H1 (cell line): Measurements from ENCODE around the gene C19orf25. TPM values are rescaled to one million over a fixed set of nuclear protein-coding genes. Genes with fewer than 3 reads are reported as not detected.
"Not testable (repeated sequence)": the region's sequence is repeated elsewhere in the genome, so short reads cannot be mapped to it uniquely, and the experiment has no call there.

ENCODE experiments used
- CTCF ChIA-PET: fragments of 300-600 bp; sonication (Branson Sonifier 250); formaldehyde crosslinking; loops from one replicate; lab custom pipeline; 2021; ENCODE audit not compliant: partially characterized antibody; lab: Charles Lee
- POLR2A ChIA-PET: fragments of 300-600 bp; sonication (Branson Sonifier 250); formaldehyde crosslinking; loops from one replicate; lab custom pipeline; 2021; ENCODE audit warnings: inconsistent platforms; ENCODE audit not compliant: partially characterized antibody; lab: Charles Lee
- DNase-seq, 2 experiments: peaks; one replicate each; pipeline versions ENCODE4 v3.0.0 to v3.0.0-alpha.2; 2010 to 2022; ENCODE audit warnings: low spot score in 2 of 2, low read depth in 1 of 2, mixed read lengths in 1 of 2
- FAIRE-seq: peaks from 2 replicates; lab custom pipeline; 2011; peaks lifted over from hg19 to GRCh38; lab: Jason Lieb, UNC
- H2AFZ ChIP-seq: 2 replicates; pipeline ENCODE4 v1.8.1; 2012; ENCODE audit warnings: low read length, inconsistent platforms
- H2AK5ac ChIP-seq: 2 replicates; pipeline ENCODE4 v1.6.1; 2013; ENCODE audit warnings: low read depth, low read length
- H2BK120ac ChIP-seq: replicated peaks from 2 replicates; pipeline ENCODE3; 2013; ENCODE audit warnings: low read depth, low read length, inconsistent platforms
- H2BK12ac ChIP-seq: 2 replicates; pipeline ENCODE4 v1.6.1; 2013; ENCODE audit warnings: low read depth, low read length
- H2BK15ac ChIP-seq: 2 replicates; pipeline ENCODE4 v1.6.1; 2013; ENCODE audit warnings: low read length
- H2BK20ac ChIP-seq: 2 replicates; pipeline ENCODE4 v1.6.1; 2013; ENCODE audit warnings: low read length
- H2BK5ac ChIP-seq: 2 replicates; pipeline ENCODE4 v1.6.1; 2013; ENCODE audit warnings: low read depth, low read length
- H3K14ac ChIP-seq: 2 replicates; pipeline ENCODE4 v1.6.1; 2013; ENCODE audit warnings: inconsistent platforms; ENCODE audit not compliant: insufficient read length
- H3K18ac ChIP-seq: 2 replicates; pipeline ENCODE4 v1.6.1; 2013; ENCODE audit warnings: low read length; ENCODE audit errors: extremely low read depth
- H3K23ac ChIP-seq: 2 replicates; pipeline ENCODE4 v1.6.1; 2013; ENCODE audit warnings: inconsistent platforms; ENCODE audit not compliant: insufficient read length
- H3K23me2 ChIP-seq: 2 replicates; pipeline ENCODE4 v1.6.1; 2013; ENCODE audit warnings: low read depth, low read length
- H3K27ac ChIP-seq: 2 replicates; pipeline ENCODE4 v1.6.1; 2011; ENCODE audit warnings: low read depth, low read length, inconsistent platforms
- H3K27me3 ChIP-seq, 4 experiments: replicated peaks in 1 of 4; 1 replicate in 1 of 4; 2 replicates in 3 of 4; pipeline versions ENCODE4 v1.6.1 to v1.8.1; 2011 to 2013; ENCODE audit warnings: low read length in 3 of 4, mild to moderate bottlenecking in 3 of 4, inconsistent platforms in 2 of 4, mixed read lengths in 2 of 4, moderate library complexity in 1 of 4; ENCODE audit not compliant: control insufficient read depth in 3 of 4, insufficient read depth in 3 of 4; ENCODE audit errors: extremely low read depth in 1 of 4
- H3K36me3 ChIP-seq, 4 experiments: 2 replicates each; pipeline versions ENCODE4 v1.6.1 to v1.8.1; 2011 to 2013; ENCODE audit warnings: mild to moderate bottlenecking in 4 of 4, low read length in 3 of 4, moderate library complexity in 2 of 4, control low read depth in 1 of 4, inconsistent platforms in 1 of 4; ENCODE audit not compliant: insufficient read depth in 4 of 4, control insufficient read depth in 2 of 4
- H3K4ac ChIP-seq: replicated peaks from 2 replicates; pipeline ENCODE3; 2013; ENCODE audit warnings: low read length, low read depth, mixed read lengths, inconsistent platforms; ENCODE audit not compliant: insufficient read length
- H3K4me1 ChIP-seq, 4 experiments: replicated peaks in 1 of 4; 1 replicate in 1 of 4; 2 replicates in 3 of 4; pipeline versions ENCODE4 v1.6.1 to v1.8.1; 2011 to 2013; ENCODE audit warnings: low read length in 3 of 4, inconsistent platforms in 2 of 4, mixed read lengths in 1 of 4; ENCODE audit not compliant: insufficient read depth in 4 of 4, control insufficient read depth in 3 of 4
- H3K4me2 ChIP-seq, 2 experiments: 2 replicates each; pipeline versions ENCODE4 v1.6.1 to v1.8.1; 2011 to 2013; ENCODE audit warnings: low read depth in 2 of 2, low read length in 2 of 2, control low read depth in 1 of 2, inconsistent platforms in 1 of 2, mild to moderate bottlenecking in 1 of 2; ENCODE audit not compliant: insufficient read depth in 1 of 2
- H3K4me3 ChIP-seq, 4 experiments: fragments of 200-600, 300-600 bp in 1 of 4; sonication (generic), shearing (Covaris generic), sonication (Bioruptor Twin) in 1 of 4; 2 replicates each; pipeline versions ENCODE4 v1.5.1 to v1.8.1; 2011 to 2016; ENCODE audit warnings: low read length in 4 of 4, low read depth in 3 of 4, control low read depth in 2 of 4, inconsistent platforms in 2 of 4, mild to moderate bottlenecking in 2 of 4, mixed read lengths in 1 of 4, moderate library complexity in 1 of 4; ENCODE audit not compliant: insufficient read depth in 2 of 4; ENCODE audit errors: extremely low read depth in 1 of 4
- H3K56ac ChIP-seq: replicated peaks from 2 replicates; pipeline ENCODE3; 2013; ENCODE audit warnings: low read depth, mild to moderate bottlenecking, mixed read lengths, low read length, inconsistent platforms; ENCODE audit not compliant: insufficient read length
- H3K79me1 ChIP-seq: 2 replicates; pipeline ENCODE4 v1.6.1; 2013; ENCODE audit warnings: low read depth, low read length, control low read depth
- H3K79me2 ChIP-seq, 2 experiments: 2 replicates each; pipeline versions ENCODE4 v1.6.1 to v1.8.1; 2012 to 2013; ENCODE audit warnings: low read length in 2 of 2, mild to moderate bottlenecking in 2 of 2, inconsistent platforms in 1 of 2; ENCODE audit not compliant: insufficient read depth in 2 of 2, control insufficient read depth in 1 of 2
- H3K9ac ChIP-seq, 4 experiments: replicated peaks in 1 of 4; 1 replicate in 1 of 4; 2 replicates in 3 of 4; pipeline versions ENCODE4 v1.6.1 to v1.8.1; 2011 to 2013; ENCODE audit warnings: low read depth in 3 of 4, low read length in 3 of 4, control low read depth in 2 of 4, mild to moderate bottlenecking in 2 of 4, moderate library complexity in 2 of 4, inconsistent platforms in 1 of 4; ENCODE audit errors: extremely low read depth in 1 of 4
- H3K9me3 ChIP-seq, 2 experiments: 2 replicates each; pipeline versions ENCODE4 v1.6.1 to v1.8.1; 2012 to 2013; ENCODE audit warnings: mild to moderate bottlenecking in 2 of 2, moderate library complexity in 2 of 2, control low read depth in 1 of 2, inconsistent platforms in 1 of 2, low read depth in 1 of 2, low read length in 1 of 2, mixed read lengths in 1 of 2; ENCODE audit not compliant: insufficient read depth in 2 of 2
- H4K20me1 ChIP-seq, 2 experiments: replicated peaks in 1 of 2; 2 replicates each; pipeline versions ENCODE3 to v1.8.1; 2011 to 2013; ENCODE audit warnings: inconsistent platforms in 2 of 2, low read length in 2 of 2, mild to moderate bottlenecking in 1 of 2; ENCODE audit not compliant: insufficient read depth in 2 of 2, control insufficient read depth in 1 of 2
- H4K5ac ChIP-seq: 2 replicates; pipeline ENCODE4 v1.6.1; 2013; ENCODE audit warnings: low read length, low read depth, mixed read lengths, inconsistent platforms; ENCODE audit not compliant: insufficient read length
- H4K8ac ChIP-seq: 2 replicates; pipeline ENCODE4 v1.8.0; 2013; ENCODE audit warnings: mild to moderate bottlenecking, moderate library complexity, low read length, inconsistent platforms; ENCODE audit not compliant: insufficient read depth; ENCODE audit errors: extremely low read depth
- H4K91ac ChIP-seq: replicated peaks from 2 replicates; pipeline ENCODE3; 2013; ENCODE audit warnings: low read length, mixed read lengths, inconsistent platforms; ENCODE audit not compliant: insufficient read length
- SP4 ChIP-seq: IDR thresholded peaks from 2 replicates; pipeline ENCODE4 v1.6.1; 2012; ENCODE audit warnings: low read length, inconsistent platforms
- WGBS, 2 experiments: shearing (Covaris generic) in 1 of 2; methylation state at CpG; one replicate each; pipeline versions ENCODE4 v1.1.6 to v1.1.7; 2013 to 2015; ENCODE audit warnings: low lambda C conversion rate in 2 of 2, mixed read lengths in 2 of 2, inconsistent platforms in 1 of 2, low coverage in 1 of 2, missing lambda C conversion rate in 1 of 2; ENCODE audit not compliant: insufficient replicate concordance in 2 of 2, insufficient coverage in 1 of 2, insufficient read length in 1 of 2; ENCODE audit errors: extremely low coverage in 1 of 2, missing lambda C conversion rate in 1 of 2; 5-methylcytosine and 5-hydroxymethylcytosine counted together
- polyA plus RNA-seq, 7 experiments: library from polyadenylated mRNA; depleted of rRNA in 3 of 7; stranded (reverse) in 5 of 7; unstranded in 2 of 7; fragments of >200 nt in 5 of 7; fragments of 200-250 nt in 2 of 7; gene quantifications; 1 replicate in 5 of 7; 2 replicates in 1 of 7; 4 replicates in 1 of 7; pipeline versions ENCODE4 v1.2.1 to v1.2.3, GENCODE V29; 2011 to 2013; ENCODE audit warnings: missing spikeins in 2 of 7, mixed read lengths in 2 of 7
- total RNA-seq: library from RNA; stranded (reverse); fragmentation: NEBNext Ultra II Directional; extraction: Animal tissue kit (Norgen Biotek cat#: 25700); gene quantifications from 2 replicates; pipeline ENCODE4 v1.2.1, GENCODE V29; 2021

C19orf25 gene
- total and polyA plus RNA-seq, 2 of the 8 experiments (the other 6 are each of a cell fraction or from before 2014, with no cell fraction given) = 41.3 to 67.4 TPM

DNA sequence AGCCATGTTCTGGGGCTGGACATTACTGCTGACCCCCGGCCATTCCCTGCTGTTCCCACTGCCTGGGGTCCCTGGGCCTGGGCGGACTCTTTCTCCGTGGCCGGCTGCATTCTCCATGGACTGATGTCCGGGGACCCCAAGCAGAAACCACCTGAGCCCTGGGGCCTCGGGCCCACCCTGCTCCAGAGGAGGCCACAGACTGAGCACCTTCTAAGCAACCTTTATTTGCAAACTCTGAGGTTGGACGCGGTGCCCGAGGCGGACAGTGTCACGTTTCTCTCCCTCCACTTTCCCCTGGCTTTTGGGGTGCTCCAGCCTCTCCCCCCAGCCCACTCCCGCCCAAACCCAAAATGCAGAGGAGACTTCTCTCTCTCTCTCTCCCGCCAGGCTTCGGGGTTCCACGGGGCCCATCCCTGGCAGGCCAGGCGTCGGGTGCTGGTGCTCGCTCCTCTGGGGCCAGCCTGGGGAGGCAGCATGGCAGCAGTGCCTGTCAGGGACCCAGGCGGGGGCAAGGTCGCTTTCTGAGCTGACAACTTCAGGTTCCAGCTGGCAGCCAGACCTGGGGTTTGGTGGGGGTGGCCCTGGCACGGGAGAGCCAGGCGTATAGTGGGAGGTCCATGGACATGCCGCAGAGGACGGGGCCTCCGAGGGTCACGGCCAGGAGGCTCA is 2.3 kb upstream of the C19orf25 start (continued):
- no peak for TF ChIP-seq SP4

DNA sequence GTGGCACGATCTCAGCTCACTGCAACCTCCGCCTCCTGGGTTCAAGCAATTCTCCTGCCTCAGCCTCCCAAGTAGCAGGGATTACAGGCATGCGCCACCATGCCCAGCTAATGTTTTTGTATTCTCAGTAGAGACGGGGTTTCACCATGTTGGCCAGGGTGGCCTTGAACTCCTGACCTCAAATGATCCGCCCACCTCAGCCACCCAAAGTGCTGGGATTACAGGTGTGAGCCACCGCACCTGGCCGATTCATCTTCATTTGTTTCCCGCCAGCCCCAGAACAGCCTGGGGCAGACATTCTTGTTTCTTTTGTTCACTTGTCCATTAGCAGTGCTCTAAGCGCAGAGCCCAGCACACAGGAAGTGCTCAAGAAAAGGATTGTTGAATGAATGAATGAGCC is 2.0 kb downstream of the C19orf25 start:
- not testable (repeated sequence) for H2BK15ac ChIP-seq, H3K79me2 ChIP-seq, H3K4me2 ChIP-seq, H2BK5ac ChIP-seq, H3K23me2 ChIP-seq, H3K9me3 ChIP-seq, H2BK20ac ChIP-seq, H3K4me3 ChIP-seq, H3K56ac ChIP-seq, H3K36me3 ChIP-seq, H2AFZ ChIP-seq, H2AK5ac ChIP-seq, H3K79me1 ChIP-seq, H4K8ac ChIP-seq, H3K27ac ChIP-seq, H3K4ac ChIP-seq, H3K14ac ChIP-seq, H2BK120ac ChIP-seq, H3K23ac ChIP-seq, H3K18ac ChIP-seq, H2BK12ac ChIP-seq, H3K4me1 ChIP-seq, H3K9ac ChIP-seq, H4K91ac ChIP-seq, FAIRE-seq, DNase-seq, H4K5ac ChIP-seq
- 96% methylated on average over 9 of the region's 9 CpGs; no CpG with 5 or more reads in 1 of the 2 experiments for WGBS, 2 experiments
- peaks cover 15 to 32% of the 10 kb centered on the region in 2 experiments for H4K20me1 ChIP-seq
- CTCF ChIA-PET = interaction anchor here (0.7 to 2.2 kb wide), 5 partner anchors 9 to 186 kb away, joined by 3 to 13 read pairs (median 3); no protein-coding TSS in a partner anchor
- H3K27me3 ChIP-seq = peaks cover 2 to 13% (median 11%) of the 10 kb centered on the region in 4 experiments; a peak in 6 of 7 replicates
- POLR2A ChIA-PET = interaction anchor here (1.2 to 4.5 kb wide), 6 partner anchors 11 to 208 kb away, joined by 3 to 27 read pairs (median 3); partner anchors contain the start of genes CIRBP and REEP6
